HG03457 (cell line): ENCODE measurements around the gene CNDP1.
"Not testable (repeated sequence)": the region's sequence is repeated elsewhere in the genome, so short reads cannot be mapped to it uniquely, and the experiment has no call there.

Experiments
- ATAC-seq: cut with Tn5 transposase; IDR thresholded peaks from one replicate; pipeline ENCODE4 v1.9.1; 2021; ENCODE audit warnings: moderate number of reproducible peaks; ENCODE audit not compliant: unreplicated experiment

CNDP1 gene

GRCh38 chr18:74534150-74534969, at the start of gene CNDP1:
Gene CNDP1 (plus strand): TSS chr18:74534500. CDS start chr18:74534668, 168 bp downstream.
- no peak for ATAC-seq

- ATAC-seq, result no peak
Observed at GRCh38 chr18:74486119-74486849, 48.0 kb upstream of the CNDP1 start.

- ATAC-seq, result no peak
Observed at GRCh38 chr18:74488354-74488753, 45.9 kb upstream of the CNDP1 start.

GRCh38 chr18:74488864-74489263, 45.4 kb upstream of the CNDP1 start:
- ATAC-seq, result no peak

- ATAC-seq, result no peak
Observed at GRCh38 chr18:74489676-74490075, 44.6 kb upstream of the CNDP1 start.

- ATAC-seq, result no peak
Observed at GRCh38 chr18:74492259-74492658, 42.0 kb upstream of the CNDP1 start.

GRCh38 chr18:74493689-74494088, 40.6 kb upstream of the CNDP1 start:
- no peak for ATAC-seq

- ATAC-seq, result no peak
Observed at GRCh38 chr18:74494514-74494913, 39.8 kb upstream of the CNDP1 start.

GRCh38 chr18:74495581-74496507, 38.5 kb upstream of the CNDP1 start, which contains the start of gene CNDP2:
Gene CNDP2 (plus strand): TSS chr18:74496363. CDS start chr18:74499974, 3,611 bp downstream.
- peak; percentile 73 for ATAC-seq

GRCh38 chr18:74496508-74497323, 37.6 kb upstream of the CNDP1 start:
- ATAC-seq, result peak; percentile 15

- no peak for ATAC-seq
Observed at GRCh38 chr18:74497324-74497676, 37.0 kb upstream of the CNDP1 start.

GRCh38 chr18:74497778-74498177, 36.5 kb upstream of the CNDP1 start:
- no peak for ATAC-seq

GRCh38 chr18:74498712-74499627, 35.3 kb upstream of the CNDP1 start:
- ATAC-seq, result peak; percentile 29

- peak; percentile 36 for ATAC-seq
Observed at GRCh38 chr18:74499633-74500032, 34.7 kb upstream of the CNDP1 start.

- ATAC-seq, result no peak
Observed at GRCh38 chr18:74500372-74500771, 33.9 kb upstream of the CNDP1 start.

- not testable (repeated sequence) for ATAC-seq
Observed at GRCh38 chr18:74500774-74501173, 33.5 kb upstream of the CNDP1 start.

- no peak for ATAC-seq
Observed at GRCh38 chr18:74501386-74501785, 32.9 kb upstream of the CNDP1 start.

GRCh38 chr18:74503137-74503536, 31.2 kb upstream of the CNDP1 start:
- no peak for ATAC-seq

- no peak for ATAC-seq
Observed at GRCh38 chr18:74505776-74506175, 28.5 kb upstream of the CNDP1 start.
